CD4-positive, CD25-positive, alpha-beta regulatory T cell (primary cell): ENCODE results near the gene NTRK3. TPM values are rescaled to one million over a fixed set of nuclear protein-coding genes. Genes with fewer than 3 reads are reported as not detected.

Experiments
- ATAC-seq, 2 donors: fragments of 150-1000 bp; cut with Tn5 transposase; one replicate each; pipeline ENCODE4 v1.10.0; 2021; ENCODE audit warnings: low read depth in 2 of 2, moderate number of reproducible peaks in 2 of 2, moderate library complexity in 1 of 2
- DNase-seq, 3 donors: peaks; one replicate each; pipeline versions ENCODE4 v3.0.0 to v3.0.0-alpha.2; 2012 to 2022; ENCODE audit warnings: mixed read lengths in 1 of 3
- H3K27ac ChIP-seq: one replicate; pipeline ENCODE4 v1.7.0; 2013; ENCODE audit warnings: mild to moderate bottlenecking, low read length; ENCODE audit not compliant: insufficient read depth, poor library complexity, severe bottlenecking
- H3K27me3 ChIP-seq: one replicate; pipeline ENCODE4 v1.7.0; 2013; ENCODE audit warnings: low read length; ENCODE audit not compliant: control insufficient read depth, insufficient read depth
- H3K36me3 ChIP-seq: one replicate; pipeline ENCODE4 v1.7.0; 2013; ENCODE audit warnings: mild to moderate bottlenecking, low read length, moderate library complexity; ENCODE audit not compliant: control insufficient read depth, insufficient read depth
- H3K4me1 ChIP-seq: 2 replicates; pipeline ENCODE4 v1.7.0; 2013; ENCODE audit warnings: mild to moderate bottlenecking, low read length; ENCODE audit not compliant: insufficient read depth, control insufficient read depth, poor library complexity, severe bottlenecking
- H3K4me3 ChIP-seq: one replicate; pipeline ENCODE4 v1.7.0; 2013; ENCODE audit warnings: low read depth, mild to moderate bottlenecking, low read length, moderate library complexity
- H3K9me3 ChIP-seq, 2 experiments: 1 replicate in 1 of 2; 2 replicates in 1 of 2; pipeline ENCODE4 v1.7.0; 2013; ENCODE audit warnings: low read length in 2 of 2, mild to moderate bottlenecking in 1 of 2, moderate library complexity in 1 of 2; ENCODE audit not compliant: control insufficient read depth in 2 of 2
- H3K27ac Mint-ChIP-seq, 3 donors: one replicate each; pipeline ENCODE4 v1.8.0; 2020 to 2022; ENCODE audit warnings: mild to moderate bottlenecking in 3 of 3, mixed read lengths in 3 of 3, moderate library complexity in 2 of 3
- H3K27me3 Mint-ChIP-seq: one replicate; pipeline ENCODE4 v1.8.0; 2022; ENCODE audit warnings: mild to moderate bottlenecking, mixed read lengths
- H3K36me3 Mint-ChIP-seq: one replicate; pipeline ENCODE4 v1.8.0; 2020; ENCODE audit warnings: mixed read lengths
- H3K4me1 Mint-ChIP-seq, 4 donors: one replicate each; pipeline ENCODE4 v1.8.0; 2020 to 2022; ENCODE audit warnings: mixed read lengths in 4 of 4, mild to moderate bottlenecking in 1 of 4
- H3K4me3 Mint-ChIP-seq, 4 donors: one replicate each; pipeline ENCODE4 v1.8.0; 2020 to 2022; ENCODE audit warnings: mild to moderate bottlenecking in 4 of 4, mixed read lengths in 4 of 4, moderate library complexity in 3 of 4
- H3K9me3 Mint-ChIP-seq, 7 donors: one replicate each; pipeline ENCODE4 v1.8.0; 2020 to 2022; ENCODE audit warnings: mixed read lengths in 7 of 7, mild to moderate bottlenecking in 3 of 7, moderate library complexity in 2 of 7
- polyA plus RNA-seq, 4 donors: library from polyadenylated mRNA; unstranded; fragments of 300-500 nt; fragmentation: Illumina TruSeq; gene quantifications; one replicate each; pipeline ENCODE4 v1.2.3, GENCODE V29; 2021
- total RNA-seq: library from RNA; stranded (reverse); gene quantifications from one replicate; pipeline ENCODE4 v1.2.3, GENCODE V29; 2022

NTRK3 gene
- total and polyA plus RNA-seq, 5 donors from 2014 or later, result not detected

DNA sequence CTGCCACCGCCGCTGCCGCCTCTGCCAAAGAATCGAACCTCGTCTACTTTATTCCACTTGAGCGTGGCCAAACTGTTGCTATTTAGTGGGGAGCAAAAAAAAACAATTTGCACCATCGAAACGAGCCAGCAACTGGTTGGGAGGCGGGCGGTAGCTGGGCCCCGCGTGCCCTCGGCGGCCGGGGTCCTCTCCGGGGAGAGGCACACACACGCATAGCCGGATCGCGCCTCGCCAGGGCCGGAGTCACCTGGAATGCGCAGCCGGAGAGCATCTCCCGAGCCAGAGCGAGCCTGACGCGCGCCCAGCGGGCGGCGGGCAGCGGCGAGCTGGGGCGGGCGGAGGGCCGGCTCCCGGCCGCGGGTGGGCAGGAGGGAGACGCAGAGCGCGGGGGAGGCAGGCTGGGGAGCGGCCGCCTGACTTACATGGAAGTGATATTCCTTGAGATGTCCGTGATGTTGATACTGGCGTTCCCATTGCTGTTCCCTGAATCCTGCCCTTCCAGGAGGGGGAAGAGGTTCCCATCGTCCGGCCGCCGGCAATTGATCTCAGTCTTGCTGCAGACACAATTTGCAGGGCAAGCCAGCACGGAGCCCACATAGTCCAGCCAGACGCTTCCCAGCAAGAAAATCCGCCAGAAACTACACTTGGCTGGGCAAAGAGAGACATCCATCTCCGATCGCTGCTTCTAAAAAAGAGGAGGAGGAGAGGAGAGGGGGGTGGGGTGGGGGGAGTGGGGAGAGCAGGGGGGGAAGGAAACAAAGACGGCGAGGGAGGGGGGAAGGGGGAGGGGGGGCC, 858 bp downstream of the NTRK3 start:
- Mint-ChIP-seq H3K9me3 (peaks cover 0 to 4% (median 0%) of the 10 kb centered on the region in 7 donors), H3K36me3 (no peaks in the 10 kb centered on the region), H3K4me1 (peaks cover 0 to 25% (median 5%) of the 10 kb centered on the region in 4 donors), H3K27ac (no peak overlapping the region), H3K4me3 (peak overlapping the region in 3 of 4 donors; percentile 56 to 79 (median 57)), H3K27me3 (peaks cover 60% of the 10 kb centered on the region)
- ATAC-seq (no peak), DNase-seq (no peak)
- Histone ChIP-seq H3K4me3 (no peak overlapping the region), H3K36me3 (no peaks in the 10 kb centered on the region), H3K27ac (no peak overlapping the region), H3K9me3 (no peaks in the 10 kb centered on the region), H3K4me1 (peaks cover 19% of the 10 kb centered on the region), H3K27me3 (peaks cover 9% of the 10 kb centered on the region)

DNA sequence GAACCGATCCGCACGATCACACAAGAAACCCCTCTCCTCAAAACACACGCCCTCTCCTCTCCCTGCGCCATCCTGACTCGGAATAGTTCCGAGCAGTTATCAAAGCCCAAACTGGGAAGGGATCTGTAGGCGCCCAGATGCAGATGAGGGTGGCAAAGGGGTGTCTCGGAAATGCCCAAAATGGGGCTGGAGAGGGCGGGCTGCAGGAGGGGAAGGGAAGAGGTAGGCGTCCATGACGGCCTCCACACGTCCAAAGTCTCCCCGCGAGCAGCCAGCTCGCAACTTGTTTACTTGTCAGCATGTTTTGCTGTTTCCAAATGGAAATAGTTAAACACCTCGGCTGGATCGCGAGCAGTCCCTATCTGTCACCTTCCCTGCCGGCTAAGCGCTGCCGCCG, 1.5 kb downstream of the NTRK3 start:
- Mint-ChIP-seq H3K4me3 (peak overlapping the region in 3 of 4 donors; percentile 0 to 79 (median 41)), H3K27me3 (peaks cover 60% of the 10 kb centered on the region), H3K4me1 (peaks cover 0 to 25% (median 5%) of the 10 kb centered on the region in 4 donors), H3K27ac (peak overlapping the region in 1 of 3 donors; percentile 71), H3K9me3 (peaks cover 0 to 4% (median 0%) of the 10 kb centered on the region in 7 donors), H3K36me3 (no peaks in the 10 kb centered on the region)
- H3K9me3 ChIP-seq, result no peaks in the 10 kb centered on the region
- no peaks in the 10 kb centered on the region for H3K36me3 ChIP-seq
- ATAC-seq (no peak), DNase-seq (no peak)
- H3K27ac ChIP-seq, result no peak overlapping the region
- peaks cover 19% of the 10 kb centered on the region for H3K4me1 ChIP-seq
- H3K4me3 ChIP-seq, result no peak overlapping the region
- peaks cover 9% of the 10 kb centered on the region for H3K27me3 ChIP-seq

DNA sequence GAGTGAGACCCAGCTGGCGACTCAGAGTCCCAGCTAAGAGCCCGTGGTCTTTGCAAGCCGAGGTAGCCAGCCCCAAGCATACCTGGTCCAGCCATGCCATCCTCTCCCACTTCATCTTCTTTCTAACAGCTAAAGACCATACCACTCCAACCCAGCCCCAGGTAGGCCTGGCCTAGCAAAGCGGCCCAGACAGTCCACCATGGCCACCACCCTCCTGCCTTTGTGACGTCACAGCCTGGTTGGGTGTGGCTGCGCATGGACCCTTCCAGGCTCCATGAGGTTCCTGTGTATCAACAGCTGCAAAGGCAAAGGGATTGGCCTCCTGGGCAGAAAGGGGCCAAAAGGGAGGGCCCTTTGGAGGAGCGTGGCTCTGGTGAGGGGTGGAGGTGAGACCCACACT, 4.1 kb downstream of the NTRK3 start:
- ATAC-seq (no peak), DNase-seq (no peak)
- no peak overlapping the region for H3K4me3 Mint-ChIP-seq
- H3K27me3 ChIP-seq, result no peaks in the 10 kb centered on the region
- no peak overlapping the region for H3K27ac Mint-ChIP-seq
- peaks cover 0 to 19% (median 5%) of the 10 kb centered on the region in 4 donors for H3K4me1 Mint-ChIP-seq
- H3K27me3 Mint-ChIP-seq, result peaks cover 41% of the 10 kb centered on the region
- no peak overlapping the region for H3K4me3 ChIP-seq
- no peak overlapping the region for H3K27ac ChIP-seq
- no peaks in the 10 kb centered on the region for H3K36me3 Mint-ChIP-seq
- peaks cover 0 to 4% (median 0%) of the 10 kb centered on the region in 7 donors for H3K9me3 Mint-ChIP-seq
- no peaks in the 10 kb centered on the region for H3K9me3 ChIP-seq
- H3K4me1 ChIP-seq, result peaks cover 19% of the 10 kb centered on the region
- H3K36me3 ChIP-seq, result no peaks in the 10 kb centered on the region

- H3K4me1 Mint-ChIP-seq, result peaks cover 0 to 15% (median 4%) of the 10 kb centered on the region in 4 donors
- no peak overlapping the region for H3K27ac Mint-ChIP-seq
- H3K27me3 Mint-ChIP-seq, result peaks cover 39% of the 10 kb centered on the region
- no peak for DNase-seq
- H3K27me3 ChIP-seq, result no peaks in the 10 kb centered on the region
- H3K4me3 ChIP-seq, result no peak overlapping the region
- no peak overlapping the region for H3K4me3 Mint-ChIP-seq
- peaks cover 0 to 4% (median 0%) of the 10 kb centered on the region in 7 donors for H3K9me3 Mint-ChIP-seq
- H3K36me3 Mint-ChIP-seq, result no peaks in the 10 kb centered on the region
- H3K36me3 ChIP-seq, result no peaks in the 10 kb centered on the region
- no peak for ATAC-seq
- no peak overlapping the region for H3K27ac ChIP-seq
- H3K9me3 ChIP-seq, result no peaks in the 10 kb centered on the region
- peaks cover 14% of the 10 kb centered on the region for H3K4me1 ChIP-seq
These were observed 5.7 kb downstream of the NTRK3 start for GRCh38 chr15:88250826-88251225.

DNA sequence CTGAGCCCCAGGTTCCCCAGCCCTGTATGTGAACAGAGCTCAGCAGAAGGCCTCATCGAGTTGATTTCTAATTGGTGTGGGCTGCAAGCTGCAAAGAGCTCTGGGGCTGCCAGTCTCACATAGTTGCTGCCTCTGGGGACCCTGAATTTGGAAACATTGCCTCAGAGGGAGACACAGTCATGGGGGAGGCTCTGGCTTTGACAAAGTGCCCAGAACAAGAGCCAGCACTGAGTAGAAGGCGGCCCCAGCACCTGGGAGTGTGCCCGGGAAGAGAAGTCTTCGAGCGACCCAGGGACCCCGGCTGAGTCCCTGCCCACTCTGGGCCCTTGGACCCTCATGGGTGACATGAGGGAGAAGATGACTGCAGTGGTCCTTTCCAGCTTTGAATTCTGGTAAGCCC, 7.3 kb downstream of the NTRK3 start:
- peaks cover 2% of the 10 kb centered on the region for H3K27me3 ChIP-seq
- Mint-ChIP-seq H3K9me3 (peaks cover 0 to 2% (median 0%) of the 10 kb centered on the region in 7 donors), H3K27ac (no peak overlapping the region), H3K4me1 (peaks cover 0 to 4% (median 0%) of the 10 kb centered on the region in 4 donors), H3K4me3 (no peak overlapping the region), H3K36me3 (no peaks in the 10 kb centered on the region), H3K27me3 (peaks cover 25% of the 10 kb centered on the region)
- H3K36me3 ChIP-seq, result no peaks in the 10 kb centered on the region
- H3K4me3 ChIP-seq, result no peak overlapping the region
- peaks cover 7% of the 10 kb centered on the region for H3K4me1 ChIP-seq
- ATAC-seq (no peak), DNase-seq (no peak)
- H3K9me3 ChIP-seq, result no peaks in the 10 kb centered on the region
- H3K27ac ChIP-seq, result no peak overlapping the region

DNA sequence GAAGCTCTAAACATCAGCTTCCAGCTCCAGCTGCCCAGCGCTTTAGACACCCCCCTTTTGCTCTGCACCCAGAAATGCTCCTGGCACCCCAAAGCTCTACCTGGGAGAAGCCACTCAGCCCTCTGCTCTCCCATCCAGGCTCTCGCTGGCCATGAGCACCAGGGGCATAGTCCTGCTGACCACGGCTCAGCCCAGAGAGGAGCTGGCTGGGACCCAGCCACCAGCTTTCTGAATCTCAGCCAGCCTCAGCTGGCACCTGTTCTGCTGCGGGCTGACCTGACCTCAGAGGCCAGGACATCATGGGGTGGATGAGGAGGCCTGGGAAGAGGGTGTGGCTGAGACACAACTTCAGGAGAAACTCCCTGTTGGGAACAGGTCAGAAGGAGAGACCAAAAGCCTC, 8.6 kb downstream of the NTRK3 start:
- Histone ChIP-seq H3K27me3 (peaks cover 3% of the 10 kb centered on the region), H3K36me3 (no peaks in the 10 kb centered on the region), H3K9me3 (no peaks in the 10 kb centered on the region), H3K27ac (no peak overlapping the region), H3K4me1 (peaks cover 7% of the 10 kb centered on the region), H3K4me3 (no peak overlapping the region)
- peaks cover 12% of the 10 kb centered on the region for H3K27me3 Mint-ChIP-seq
- peaks cover 0 to 2% (median 0%) of the 10 kb centered on the region in 7 donors for H3K9me3 Mint-ChIP-seq
- ATAC-seq (no peak), DNase-seq (no peak)
- H3K27ac Mint-ChIP-seq, result no peak overlapping the region
- H3K4me3 Mint-ChIP-seq, result no peak overlapping the region
- no peaks in the 10 kb centered on the region for H3K36me3 Mint-ChIP-seq
- H3K4me1 Mint-ChIP-seq, result peaks cover 0 to 4% (median 0%) of the 10 kb centered on the region in 4 donors

- peaks cover 7% of the 10 kb centered on the region for H3K4me1 ChIP-seq
- no peaks in the 10 kb centered on the region for H3K36me3 ChIP-seq
- Mint-ChIP-seq H3K27ac (no peak overlapping the region), H3K4me1 (peaks cover 0 to 4% (median 0%) of the 10 kb centered on the region in 4 donors), H3K4me3 (no peak overlapping the region), H3K9me3 (peaks cover 0 to 2% (median 0%) of the 10 kb centered on the region in 7 donors), H3K36me3 (no peaks in the 10 kb centered on the region), H3K27me3 (peaks cover 8% of the 10 kb centered on the region)
- peak; percentile 30 to 66 (median 56) for DNase-seq
- no peak overlapping the region for H3K27ac ChIP-seq
- peak; percentile 80 to 81 for ATAC-seq
- peaks cover 3% of the 10 kb centered on the region for H3K27me3 ChIP-seq
- H3K9me3 ChIP-seq, result no peaks in the 10 kb centered on the region
- no peak overlapping the region for H3K4me3 ChIP-seq
These were observed 9.7 kb downstream of the NTRK3 start for GRCh38 chr15:88246666-88247446.
